Osteocyte (in vitro differentiated cells): ENCODE results near the gene VARS2. TPM values are rescaled to one million over a fixed set of nuclear protein-coding genes. Genes with fewer than 3 reads are reported as not detected.
"Not testable (repeated sequence)": the region's sequence is repeated elsewhere in the genome, so short reads cannot be mapped to it uniquely, and the experiment has no call there.

Source experiments
- DNase-seq: peaks from one replicate; pipeline ENCODE4 v3.0.0; 2021; ENCODE audit warnings: mixed read lengths; ENCODE audit not compliant: unreplicated experiment; ENCODE audit errors: extremely low spot score
- H3K27ac Mint-ChIP-seq: one replicate; pipeline ENCODE4 v1.8.0; 2021; ENCODE audit warnings: mild to moderate bottlenecking, mixed read lengths; ENCODE audit not compliant: unreplicated experiment
- H3K27me3 Mint-ChIP-seq: one replicate; pipeline ENCODE4 v1.8.0; 2021; ENCODE audit warnings: mixed read lengths; ENCODE audit not compliant: unreplicated experiment
- H3K36me3 Mint-ChIP-seq: one replicate; pipeline ENCODE4 v1.8.0; 2021; ENCODE audit warnings: mixed read lengths; ENCODE audit not compliant: unreplicated experiment
- H3K4me1 Mint-ChIP-seq: one replicate; pipeline ENCODE4 v1.8.0; 2021; ENCODE audit warnings: mixed read lengths; ENCODE audit not compliant: unreplicated experiment
- H3K4me3 Mint-ChIP-seq: one replicate; pipeline ENCODE4 v1.8.0; 2021; ENCODE audit warnings: mild to moderate bottlenecking, moderate library complexity, mixed read lengths; ENCODE audit not compliant: unreplicated experiment
- H3K9me3 Mint-ChIP-seq: one replicate; pipeline ENCODE4 v1.8.0; 2021; ENCODE audit warnings: mixed read lengths; ENCODE audit not compliant: unreplicated experiment
- total RNA-seq: library from RNA; stranded (reverse); gene quantifications from 2 replicates; pipeline ENCODE4 v1.2.1, GENCODE V29; 2021
- TF ChIP-seq, protein P1 (sequence below): fragments of 200-600 bp; sonication (generic); IDR thresholded peaks from 2 replicates; pipeline ENCODE4 v1.5.0; 2021; ENCODE audit warnings: antibody characterized with exemption, mild to moderate bottlenecking, moderate library complexity

Gene VARS2
- total RNA-seq, 1 donor from 2014 or later: 46.4 TPM

DNA sequence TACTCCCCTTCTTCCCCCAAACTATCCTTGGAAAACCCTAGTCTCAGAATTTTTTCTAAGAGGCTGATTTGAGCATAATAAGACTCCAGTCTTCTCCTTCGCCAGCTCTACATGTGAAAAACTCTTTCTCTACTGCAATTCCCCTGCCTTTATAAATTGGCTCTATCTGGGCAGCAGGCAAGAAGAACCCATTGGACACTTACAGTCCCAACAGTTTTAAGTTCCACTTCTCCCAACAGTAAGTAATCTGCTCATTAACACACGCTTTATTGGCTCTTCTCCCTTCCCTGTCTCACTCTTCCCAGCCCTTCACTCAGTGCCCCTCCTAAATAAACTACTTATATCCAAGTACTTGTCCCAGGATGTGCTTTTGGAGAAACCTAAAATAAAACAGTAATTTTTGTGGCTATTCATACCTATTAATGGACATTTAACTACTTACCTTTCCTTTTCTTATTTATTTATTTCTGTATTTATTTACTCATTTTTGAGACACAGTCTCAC, 40.8 kb upstream of the VARS2 start:
- Mint-ChIP-seq H3K4me1 (peaks cover 27% of the 10 kb centered on the region), H3K4me3 (no peak overlapping the region), H3K27ac (peak overlapping the region; percentile 19), H3K9me3 (peaks cover 26% of the 10 kb centered on the region), H3K36me3 (peaks cover 12% of the 10 kb centered on the region), H3K27me3 (no peaks in the 10 kb centered on the region)
- no peak for DNase-seq
- TF ChIP-seq, protein P1, sequence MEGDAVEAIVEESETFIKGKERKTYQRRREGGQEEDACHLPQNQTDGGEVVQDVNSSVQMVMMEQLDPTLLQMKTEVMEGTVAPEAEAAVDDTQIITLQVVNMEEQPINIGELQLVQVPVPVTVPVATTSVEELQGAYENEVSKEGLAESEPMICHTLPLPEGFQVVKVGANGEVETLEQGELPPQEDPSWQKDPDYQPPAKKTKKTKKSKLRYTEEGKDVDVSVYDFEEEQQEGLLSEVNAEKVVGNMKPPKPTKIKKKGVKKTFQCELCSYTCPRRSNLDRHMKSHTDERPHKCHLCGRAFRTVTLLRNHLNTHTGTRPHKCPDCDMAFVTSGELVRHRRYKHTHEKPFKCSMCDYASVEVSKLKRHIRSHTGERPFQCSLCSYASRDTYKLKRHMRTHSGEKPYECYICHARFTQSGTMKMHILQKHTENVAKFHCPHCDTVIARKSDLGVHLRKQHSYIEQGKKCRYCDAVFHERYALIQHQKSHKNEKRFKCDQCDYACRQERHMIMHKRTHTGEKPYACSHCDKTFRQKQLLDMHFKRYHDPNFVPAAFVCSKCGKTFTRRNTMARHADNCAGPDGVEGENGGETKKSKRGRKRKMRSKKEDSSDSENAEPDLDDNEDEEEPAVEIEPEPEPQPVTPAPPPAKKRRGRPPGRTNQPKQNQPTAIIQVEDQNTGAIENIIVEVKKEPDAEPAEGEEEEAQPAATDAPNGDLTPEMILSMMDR: no peak

DNA sequence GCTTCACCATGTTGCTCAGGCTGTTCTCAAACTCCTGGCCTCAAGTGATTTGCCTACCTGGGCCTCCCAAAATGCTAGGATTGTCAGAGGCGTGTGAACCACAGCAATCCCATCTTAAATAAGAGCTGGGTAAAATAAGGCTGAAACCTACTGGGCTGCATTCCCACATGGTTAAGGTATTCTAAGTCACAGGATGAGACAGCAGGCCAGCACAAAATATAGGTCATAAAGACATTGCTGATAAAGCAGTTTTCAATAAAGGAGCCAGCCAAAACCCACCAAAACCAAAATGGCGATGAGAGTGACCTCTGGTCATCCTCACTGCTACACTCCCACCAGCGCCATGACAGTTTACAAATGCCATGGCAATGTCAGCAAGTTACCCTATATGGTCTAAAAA, 40.2 kb upstream of the VARS2 start:
- H3K4me3 Mint-ChIP-seq, H3K27ac Mint-ChIP-seq, DNase-seq, H3K27me3 Mint-ChIP-seq: not testable (repeated sequence)
- peaks cover 12% of the 10 kb centered on the region for H3K36me3 Mint-ChIP-seq
- H3K4me1 Mint-ChIP-seq: peaks cover 30% of the 10 kb centered on the region
- peaks cover 25% of the 10 kb centered on the region for H3K9me3 Mint-ChIP-seq

DNA sequence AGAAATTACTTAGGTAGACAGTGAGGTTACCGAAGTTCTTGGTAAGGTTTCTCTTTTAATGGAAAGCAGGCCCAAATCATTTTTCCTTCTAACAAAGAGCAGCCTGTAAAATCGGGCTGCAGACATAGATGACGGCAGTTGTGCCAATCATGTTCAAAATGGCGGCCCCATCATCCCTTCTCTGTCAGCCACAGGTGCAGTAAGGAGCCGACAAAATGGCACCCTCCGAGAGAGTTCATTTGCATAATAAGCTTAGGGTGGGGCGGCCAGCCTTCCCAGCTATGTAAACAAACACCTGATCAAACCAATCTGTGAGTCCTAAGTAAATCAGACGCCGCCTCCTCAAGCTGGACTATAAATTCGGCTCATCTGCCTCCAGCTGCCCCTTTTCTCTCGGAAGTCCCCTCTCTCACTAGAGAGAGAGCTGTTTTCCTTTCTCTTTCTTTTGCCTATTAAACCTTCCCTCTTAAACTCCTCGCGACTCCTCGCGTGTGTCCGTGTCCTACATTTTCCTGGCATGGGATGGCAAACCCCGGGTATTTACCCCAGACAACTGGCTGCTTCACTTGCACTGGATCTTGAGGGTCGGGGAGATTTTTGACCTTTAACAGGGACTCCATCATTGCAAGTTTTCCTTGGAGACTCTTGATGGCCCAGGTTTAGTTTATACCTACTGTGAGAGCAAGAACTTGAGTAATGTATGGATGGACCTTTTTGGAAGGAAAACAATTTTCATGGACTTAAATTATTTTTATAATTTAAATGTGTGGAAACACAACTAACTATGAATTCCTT, 38.6 kb upstream of the VARS2 start:
- Mint-ChIP-seq H3K4me1 (peaks cover 35% of the 10 kb centered on the region), H3K4me3 (no peak overlapping the region), H3K27ac (peak overlapping the region; percentile 99), H3K27me3 (no peaks in the 10 kb centered on the region), H3K36me3 (peaks cover 7% of the 10 kb centered on the region), H3K9me3 (peaks cover 16% of the 10 kb centered on the region)
- TF ChIP-seq, protein P1: no peak
- DNase-seq: no peak

DNA sequence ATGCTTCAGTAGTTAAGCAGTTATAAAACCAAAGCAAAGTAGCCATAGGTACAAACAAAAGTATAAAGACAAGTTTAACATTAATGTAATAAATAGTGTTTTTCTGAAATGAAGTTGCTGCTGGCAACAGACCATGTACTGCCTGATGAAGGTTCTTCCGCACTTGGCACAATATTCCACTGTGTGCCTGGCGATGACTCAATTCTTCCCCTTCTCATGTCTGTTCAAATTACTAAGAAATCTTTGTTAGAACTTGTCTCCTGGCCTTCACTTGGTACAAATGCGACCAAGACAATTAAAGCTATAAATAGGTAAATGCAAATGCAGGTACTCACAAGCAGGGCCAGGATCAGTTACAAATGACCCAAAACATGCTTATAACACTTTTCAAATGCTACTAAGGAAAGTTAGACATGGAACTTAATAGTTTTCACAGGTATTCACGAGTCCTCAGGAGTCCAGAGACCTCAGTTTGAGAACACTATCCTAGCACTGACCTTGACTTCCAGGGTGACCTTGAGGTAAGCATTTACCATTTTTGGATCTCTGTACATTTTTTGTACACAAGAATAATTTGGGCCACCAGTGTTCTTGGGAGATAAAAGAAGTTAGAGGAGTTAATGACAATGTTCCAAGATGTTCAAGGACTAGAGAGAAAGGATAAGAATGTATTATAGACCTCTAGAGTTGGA, 37.9 kb upstream of the VARS2 start:
- Mint-ChIP-seq H3K27me3 (no peaks in the 10 kb centered on the region), H3K4me1 (peaks cover 41% of the 10 kb centered on the region), H3K36me3 (peaks cover 7% of the 10 kb centered on the region), H3K9me3 (peaks cover 16% of the 10 kb centered on the region), H3K27ac (peak overlapping the region; percentile 99), H3K4me3 (no peak overlapping the region)
- no peak for DNase-seq
- TF ChIP-seq, protein P1: no peak

DNA sequence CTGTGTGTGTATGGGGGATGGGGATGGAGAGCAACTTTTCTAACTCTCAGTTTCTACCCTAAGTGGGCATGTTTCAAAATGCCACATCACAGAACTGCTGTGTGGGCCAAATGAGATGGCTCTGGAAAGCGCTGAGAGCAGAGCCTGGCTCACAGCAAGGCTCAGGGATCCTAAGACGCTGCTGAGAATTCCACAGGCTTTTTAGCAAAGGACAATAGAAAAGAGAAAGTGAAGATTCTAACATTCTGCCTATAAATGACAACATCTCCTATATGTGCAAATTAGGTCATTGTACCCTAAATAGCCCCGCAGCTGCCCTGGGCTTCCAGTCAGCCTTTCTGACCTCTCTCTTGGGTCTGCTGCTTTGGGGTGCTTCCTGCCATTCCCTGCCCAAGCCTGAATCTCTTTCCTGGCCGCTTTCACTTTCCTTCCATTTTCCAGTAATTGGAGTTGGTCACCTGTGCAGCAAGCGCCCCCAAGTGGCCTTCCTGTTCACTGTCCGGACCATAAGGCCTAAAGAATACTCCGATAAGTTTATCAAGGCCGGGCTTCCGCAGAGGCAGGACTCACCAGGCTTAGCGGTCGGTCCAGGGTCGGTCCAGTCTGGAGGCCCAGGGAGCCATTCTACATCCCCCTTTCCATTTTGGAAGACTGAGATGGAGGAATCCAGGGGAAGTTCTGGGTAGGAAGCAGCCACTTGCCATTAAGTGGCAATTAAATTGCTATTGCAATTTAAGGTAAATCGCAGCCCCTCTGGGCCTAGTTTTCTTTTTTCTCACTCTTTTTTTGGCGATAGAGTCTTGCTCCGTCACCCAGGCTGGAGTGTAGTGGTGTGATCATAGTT, 36.4 kb upstream of the VARS2 start:
- DNase-seq: peak; percentile 93
- no peaks in the 10 kb centered on the region for H3K27me3 Mint-ChIP-seq
- H3K4me1 Mint-ChIP-seq: peaks cover 56% of the 10 kb centered on the region
- H3K4me3 Mint-ChIP-seq: peak overlapping the region; percentile 68
- peak overlapping the region; percentile 99 for H3K27ac Mint-ChIP-seq
- TF ChIP-seq, protein P1: peak; percentile 94
- peaks cover 7% of the 10 kb centered on the region for H3K9me3 Mint-ChIP-seq
- no peaks in the 10 kb centered on the region for H3K36me3 Mint-ChIP-seq
